Measurements from ENCODE around the gene SLC37A4. TPM values are rescaled to one million over a fixed set of nuclear protein-coding genes. Genes with fewer than 3 reads are reported as not detected.
A peak's percentile ranks its signal among the peaks of the same experiment; 100 is the strongest.

SLC37A4 gene
- total and polyA plus RNA-seq, 2 of the 13 experiments (the other 11 are each of a cell fraction or from before 2014, with no cell fraction given): 43.0 to 56.1 TPM

GRCh38 chr11:119031912-119032280 is 1.2 kb upstream of the SLC37A4 start:
- no peaks in the 10 kb centered on the region; a peak in 1 of 5 replicates for H3K27me3 ChIP-seq (ENCODE audit: control insufficient read depth in 1 of 2, insufficient read depth in 2 of 2, low read length in 2 of 2)
- H3K4me3 ChIP-seq (replicated peaks in 1 of 3; ENCODE audit: insufficient read depth in 1 of 3, low read depth in 2 of 3, low read length in 3 of 3): no peak overlapping the region
- WGBS (ENCODE audit: low lambda C conversion rate): 45% methylated on average over 9 of the region's 9 CpGs
- CTCF ChIA-PET (ENCODE audit: low intra/inter-chr PET ratio, low total read pairs): no interaction called here
- DNase-seq (ENCODE audit: low spot score): no peak
- H2AFZ ChIP-seq (ENCODE audit: low read length): peak overlapping the region; percentile 80
- intact Hi-C loops (cut with micrococcal nuclease; ENCODE audit: unreplicated experiment) (loop anchor here (2.0 kb wide), 2 partner anchors 33 to 63 kb away; partner anchors contain the start of gene CENATAC), in situ Hi-C loops (cut with HindIII; ENCODE audit: extremely low pct_ligation_motif_present, low pct_unique_long_range_greater_than_20kb) (no loop called here)
- ATAC-seq: no peak
- H3K79me2 ChIP-seq (ENCODE audit: insufficient read depth, low read length): peaks cover 33% of the 10 kb centered on the region
- BruUV-seq (replicated peaks): no TSS peak
- H4K20me1 ChIP-seq (ENCODE audit: insufficient read depth, low read length): no peaks in the 10 kb centered on the region
- H3K27ac ChIP-seq (ENCODE audit: extremely low read length, insufficient read depth, low read length): peak overlapping the region; percentile 4
- TF ChIP-seq SOX6 (IDR thresholded peaks at IDR 0.05): no peak
- no peak for TF ChIP-seq SOX6 (CRISPR knock-in tag; IDR thresholded peaks at IDR 0.05)
- TF ChIP-seq SAFB2 (CRISPR knock-in tag; IDR thresholded peaks at IDR 0.05; ENCODE audit: borderline replicate concordance, low read depth): no peak
- no peak for TF ChIP-seq KAT7 (CRISPR knock-in tag; IDR thresholded peaks at IDR 0.05; ENCODE audit: borderline replicate concordance)
- no peak for TF ChIP-seq PHF5A (CRISPR knock-in tag; IDR thresholded peaks at IDR 0.05; ENCODE audit: low read depth, unreplicated experiment)
- TF ChIP-seq ZNF704 (CRISPR knock-in tag; IDR thresholded peaks at IDR 0.05; ENCODE audit: borderline replicate concordance): no peak
- no peak for TF ChIP-seq DPF2 (CRISPR knock-in tag; IDR thresholded peaks at IDR 0.05; ENCODE audit: borderline replicate concordance, low read depth)
- no peak for TF ChIP-seq ZNF362 (CRISPR knock-in tag; IDR thresholded peaks at IDR 0.05; ENCODE audit: borderline replicate concordance)
- peak overlapping the region; percentile 47 for H3K4me2 ChIP-seq (ENCODE audit: low read depth, low read length)
- H3K9me3 ChIP-seq (ENCODE audit: low read length): no peaks in the 10 kb centered on the region
- no peak for FAIRE-seq
- H3K4me1 ChIP-seq (ENCODE audit: insufficient read depth, low read length): peaks cover 53% of the 10 kb centered on the region
- H3K36me3 ChIP-seq (replicated peaks in 1 of 2; ENCODE audit: control insufficient read depth in 1 of 2, insufficient read depth in 2 of 2, low read length in 2 of 2): peaks cover 0 to 1% of the 10 kb centered on the region in 2 experiments; a peak in 1 of 5 replicates
- POLR2A ChIA-PET: interaction anchor here (0.9 to 1.7 kb wide), 6 partner anchors 17 to 287 kb away, joined by 3 to 6 read pairs (median 4); partner anchors contain the start of genes HMBS and HYOU1
- peak overlapping the region; percentile 22; the same call in 1 of the 2 replicates for H3K9ac ChIP-seq (ENCODE audit: insufficient read depth, low read depth, low read length)

All from HepG2 (cell line).